ENCODE data around the gene DCAF15. TPM values are rescaled to one million over a fixed set of nuclear protein-coding genes. Genes with fewer than 3 reads are reported as not detected.

DCAF15 gene
- total RNA-seq, 4 donors from 2014 or later: 9.5 to 19.6 (median 11.6) TPM

DNA sequence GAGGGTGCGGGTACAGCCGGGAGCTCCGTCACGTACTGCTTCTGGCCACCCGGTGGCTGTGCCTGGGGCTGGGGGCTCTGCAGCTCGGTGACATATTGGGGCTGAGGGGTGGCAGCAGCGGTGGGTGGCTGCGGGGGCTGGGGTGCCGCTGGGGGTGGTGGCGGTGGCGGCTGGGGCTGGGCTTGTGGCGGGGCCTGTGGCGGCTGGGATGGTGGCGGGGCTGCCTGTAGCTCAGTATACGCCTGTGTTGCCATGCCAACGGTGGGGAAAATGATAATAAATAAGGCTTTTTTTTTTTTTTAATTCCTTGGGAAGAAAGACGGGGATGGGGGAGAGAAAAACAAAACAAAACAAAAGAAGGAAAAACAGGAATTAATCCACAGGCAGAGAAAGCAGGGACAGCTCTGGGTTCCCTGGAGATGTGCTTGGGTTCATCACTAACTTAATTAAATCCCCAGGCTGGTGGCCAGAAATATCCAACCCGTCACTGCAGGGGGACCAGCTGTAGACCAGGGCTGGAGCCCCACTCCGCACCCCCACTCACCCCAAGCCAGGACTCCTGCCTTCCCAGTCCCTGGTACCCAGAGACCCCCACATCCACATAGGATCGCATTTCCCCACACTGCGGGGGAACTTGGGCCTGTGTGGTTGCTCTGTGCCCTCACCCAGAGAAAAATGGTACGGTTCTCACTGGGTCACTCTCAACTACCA lies 41.4 kb downstream of the DCAF15 start:
- 85 to 86% methylated on average over 16 to 22 of the region's 22 CpGs for WGBS, 2 donors

DNA sequence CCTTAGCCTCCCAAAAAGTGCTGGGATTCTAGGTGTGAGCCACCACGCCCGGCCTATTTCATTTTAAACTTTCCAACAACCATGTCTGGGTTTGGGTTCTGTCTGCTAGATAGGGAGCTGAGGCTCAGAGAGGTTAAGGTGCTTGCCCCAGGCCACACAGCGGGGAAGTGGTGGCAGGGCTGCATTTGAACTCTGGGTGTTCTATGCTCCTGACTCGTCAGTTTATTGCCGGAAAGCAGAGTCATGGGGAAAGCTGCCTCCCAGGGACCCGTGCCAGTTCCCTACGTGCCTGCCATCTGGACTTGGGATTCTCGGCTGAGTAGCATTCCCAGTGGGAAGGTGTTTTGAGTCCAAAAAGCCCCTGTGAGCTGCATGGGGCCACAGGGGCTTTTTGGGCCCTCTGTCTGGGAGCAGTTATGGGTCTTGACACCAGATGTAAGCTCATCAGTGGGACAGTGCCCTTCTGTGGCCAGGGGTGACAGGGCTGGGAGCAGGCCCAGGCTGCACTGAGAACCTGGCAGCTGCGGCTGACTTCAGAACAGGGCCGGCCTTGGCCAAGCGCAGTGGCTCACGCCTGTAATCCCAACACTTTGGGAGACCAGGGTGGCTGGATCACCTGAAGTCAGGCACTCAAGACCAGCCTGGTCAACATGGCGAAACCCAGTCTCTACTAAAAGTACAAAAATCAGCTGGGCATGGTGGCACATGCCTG lies 42.9 kb downstream of the DCAF15 start:
- WGBS, 2 donors: 90 to 91% methylated on average over 8 to 11 of the region's 13 CpGs
- H3K27ac ChIP-seq: no peak overlapping the region
- intact Hi-C loops (cut with DNase I): no loop called here

More for the DNA sequence above, 41.4 kb downstream of the DCAF15 start:
- no peak for DNase-seq
- H3K4me3 ChIP-seq (replicated peaks in 1 of 3): no peak overlapping the region
- TF ChIP-seq, protein P1, sequence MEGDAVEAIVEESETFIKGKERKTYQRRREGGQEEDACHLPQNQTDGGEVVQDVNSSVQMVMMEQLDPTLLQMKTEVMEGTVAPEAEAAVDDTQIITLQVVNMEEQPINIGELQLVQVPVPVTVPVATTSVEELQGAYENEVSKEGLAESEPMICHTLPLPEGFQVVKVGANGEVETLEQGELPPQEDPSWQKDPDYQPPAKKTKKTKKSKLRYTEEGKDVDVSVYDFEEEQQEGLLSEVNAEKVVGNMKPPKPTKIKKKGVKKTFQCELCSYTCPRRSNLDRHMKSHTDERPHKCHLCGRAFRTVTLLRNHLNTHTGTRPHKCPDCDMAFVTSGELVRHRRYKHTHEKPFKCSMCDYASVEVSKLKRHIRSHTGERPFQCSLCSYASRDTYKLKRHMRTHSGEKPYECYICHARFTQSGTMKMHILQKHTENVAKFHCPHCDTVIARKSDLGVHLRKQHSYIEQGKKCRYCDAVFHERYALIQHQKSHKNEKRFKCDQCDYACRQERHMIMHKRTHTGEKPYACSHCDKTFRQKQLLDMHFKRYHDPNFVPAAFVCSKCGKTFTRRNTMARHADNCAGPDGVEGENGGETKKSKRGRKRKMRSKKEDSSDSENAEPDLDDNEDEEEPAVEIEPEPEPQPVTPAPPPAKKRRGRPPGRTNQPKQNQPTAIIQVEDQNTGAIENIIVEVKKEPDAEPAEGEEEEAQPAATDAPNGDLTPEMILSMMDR (IDR thresholded peaks at IDR 0.05): no peak
- TF ChIP-seq POLR2A (IDR thresholded peaks at IDR 0.05): no peak
- H3K36me3 ChIP-seq: peaks cover 0 to 11% of the 10 kb centered on the region in 2 donors
- intact Hi-C loops (cut with DNase I): no loop called here
- no peaks in the 10 kb centered on the region for H3K27me3 ChIP-seq
- H3K4me1 ChIP-seq: no peaks in the 10 kb centered on the region
- H3K27ac ChIP-seq: no peak overlapping the region
- no peaks in the 10 kb centered on the region for H3K9me3 ChIP-seq

DNA sequence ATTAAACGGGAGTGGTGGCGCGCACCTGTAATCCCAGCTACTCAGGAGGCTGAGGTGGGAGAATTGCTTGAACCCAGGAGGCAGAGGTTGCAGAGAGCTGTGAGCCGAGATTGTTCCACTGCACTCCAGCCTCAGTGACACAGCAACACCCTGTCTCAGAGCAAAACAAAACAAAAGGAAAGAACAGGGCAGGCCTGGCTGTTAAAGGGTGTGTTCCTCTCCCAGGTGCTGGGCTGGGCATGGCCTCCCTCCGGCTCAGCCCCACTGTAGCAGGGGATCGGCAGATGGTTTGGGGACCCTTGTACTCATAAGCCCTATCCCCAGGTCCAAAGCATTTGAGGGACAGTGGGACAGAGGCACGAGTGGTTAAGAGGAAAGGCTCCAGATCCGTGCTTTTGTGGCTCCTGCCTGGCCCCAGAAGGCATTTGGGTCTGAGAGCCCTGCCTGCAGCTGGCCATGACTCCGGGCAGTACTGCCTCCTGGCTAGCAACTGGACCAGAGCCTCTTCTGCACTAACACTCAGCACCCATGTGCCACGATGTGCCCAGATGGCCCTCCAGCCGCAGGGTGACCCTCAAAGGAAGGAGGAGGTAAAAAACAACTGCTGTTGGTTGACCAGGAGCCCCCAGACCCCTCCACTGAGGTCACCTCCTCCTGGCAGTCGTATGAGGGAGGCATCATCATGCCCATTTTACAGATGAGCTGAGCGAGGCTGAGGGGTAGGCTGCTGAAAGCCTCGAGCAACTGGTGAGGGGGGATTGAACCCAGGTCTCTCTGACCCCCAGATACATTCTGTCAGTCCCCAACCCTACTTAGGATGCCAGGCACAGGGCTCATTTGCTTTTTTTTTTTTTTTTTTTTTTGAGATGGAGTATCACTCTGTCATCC lies 43.8 kb downstream of the DCAF15 start:
- Histone ChIP-seq H3K27ac (no peak overlapping the region), H3K4me1 (peaks cover 5 to 7% of the 10 kb centered on the region in 2 donors), H3K27me3 (no peaks in the 10 kb centered on the region), H3K9me3 (no peaks in the 10 kb centered on the region), H3K4me3 (replicated peaks in 1 of 3) (no peak overlapping the region), H3K36me3 (peaks cover 0 to 10% of the 10 kb centered on the region in 2 donors)
- 90 to 93% methylated on average over 10 to 14 of the region's 14 CpGs for WGBS, 2 donors
- DNase-seq: no peak
- intact Hi-C loops (cut with DNase I): no loop called here
- no peak for TF ChIP-seq POLR2A (IDR thresholded peaks at IDR 0.05)
- TF ChIP-seq, protein P1 (IDR thresholded peaks at IDR 0.05): no peak

More for the DNA sequence above, 42.9 kb downstream of the DCAF15 start:
- no peaks in the 10 kb centered on the region for H3K9me3 ChIP-seq
- no peaks in the 10 kb centered on the region for H3K27me3 ChIP-seq
- DNase-seq: no peak
- H3K36me3 ChIP-seq: peaks cover 0 to 11% of the 10 kb centered on the region in 2 donors
- no peaks in the 10 kb centered on the region for H3K4me1 ChIP-seq
- no peak overlapping the region for H3K4me3 ChIP-seq (replicated peaks in 1 of 3)
- TF ChIP-seq POLR2A (IDR thresholded peaks at IDR 0.05): no peak
- TF ChIP-seq, protein P1 (IDR thresholded peaks at IDR 0.05): no peak

DNA sequence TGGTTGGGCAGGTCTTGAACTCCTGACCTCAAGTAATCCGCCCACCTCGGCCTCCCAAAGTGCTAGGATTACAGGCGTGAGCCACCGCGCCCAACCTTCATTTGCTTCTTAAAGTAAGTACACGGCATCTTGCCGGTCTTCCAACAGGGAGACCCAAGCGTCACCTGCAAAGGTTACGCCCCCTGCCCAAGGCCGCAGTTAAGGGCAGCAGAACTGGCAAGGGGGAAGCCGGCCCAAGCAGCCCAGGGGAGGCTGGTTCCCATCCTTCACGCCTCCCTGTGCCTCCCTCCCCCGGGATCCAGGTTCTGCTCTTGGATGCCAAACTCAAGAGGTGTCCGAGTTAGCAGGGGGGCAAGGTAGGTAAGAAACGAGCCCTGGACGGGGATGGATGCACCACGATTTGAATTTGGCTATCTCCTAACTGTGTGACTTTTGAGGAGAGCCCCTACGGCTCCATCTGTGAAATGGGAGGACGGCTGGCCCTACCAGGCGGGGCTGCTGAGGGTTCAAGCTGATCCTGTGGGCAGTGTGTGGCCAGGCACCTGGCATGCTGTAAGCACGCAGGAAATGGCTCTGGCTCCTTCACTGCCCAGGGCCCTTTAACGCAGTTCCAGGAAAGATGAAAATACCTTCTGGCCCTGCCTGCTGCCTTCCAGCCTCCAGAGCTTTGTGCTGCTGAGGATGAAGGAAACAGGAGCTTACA lies 44.8 kb downstream of the DCAF15 start:
- DNase-seq: no peak
- intact Hi-C loops (cut with DNase I): no loop called here
- 93 to 95% methylated on average over 17 to 20 of the region's 22 CpGs for WGBS, 2 donors

More for the DNA sequence above, 44.8 kb downstream of the DCAF15 start:
- Histone ChIP-seq H3K27me3 (no peaks in the 10 kb centered on the region), H3K9me3 (no peaks in the 10 kb centered on the region), H3K27ac (no peak overlapping the region), H3K4me1 (peaks cover 13 to 14% of the 10 kb centered on the region in 2 donors), H3K36me3 (peaks cover 0 to 5% of the 10 kb centered on the region in 2 donors), H3K4me3 (replicated peaks in 1 of 3) (no peak overlapping the region)
- no peak for TF ChIP-seq POLR2A (IDR thresholded peaks at IDR 0.05)
- TF ChIP-seq, protein P1 (IDR thresholded peaks at IDR 0.05): no peak
